ENCODE measurements around the gene ULK4. TPM values are rescaled to one million over a fixed set of nuclear protein-coding genes. Genes with fewer than 3 reads are reported as not detected.

The ULK4 gene
- total RNA-seq, 4 donors from 2014 or later, result 13.3 to 23.4 (median 17.9) TPM

GRCh38 chr3:41599127-41599484 lies 362.8 kb downstream of the ULK4 start:
- DNase-seq (ENCODE audit: low spot score in 2 of 2), result no peak
- Histone ChIP-seq H3K4me3 (no peak overlapping the region), H3K36me3 (no peaks in the 10 kb centered on the region), H3K4me1 (no peaks in the 10 kb centered on the region), H3K9me3 (no peaks in the 10 kb centered on the region), H3K27ac (no peak overlapping the region), H3K27me3 (no peaks in the 10 kb centered on the region)
- no peak for TF ChIP-seq POLR2A (IDR thresholded peaks at IDR 0.05)
- no peak for TF ChIP-seq EP300 (IDR thresholded peaks at IDR 0.05)
- no peak for TF ChIP-seq CTCF (IDR thresholded peaks at IDR 0.05)
- 43 to 80% methylated on average over 1 of the region's 1 CpG for WGBS, 2 donors

- no peak overlapping the region for H3K27ac ChIP-seq
- TF ChIP-seq EP300 (IDR thresholded peaks at IDR 0.05) (no peak), POLR2A (IDR thresholded peaks at IDR 0.05) (no peak), CTCF (IDR thresholded peaks at IDR 0.05) (no peak)
- no peaks in the 10 kb centered on the region for H3K36me3 ChIP-seq
- H3K9me3 ChIP-seq, result no peaks in the 10 kb centered on the region
- no peak for DNase-seq (ENCODE audit: low spot score in 2 of 2)
- no peaks in the 10 kb centered on the region for H3K27me3 ChIP-seq
- 57 to 65% methylated on average over 8 of the region's 8 CpGs for WGBS, 2 donors
- H3K4me3 ChIP-seq, result no peak overlapping the region
- H3K4me1 ChIP-seq, result no peaks in the 10 kb centered on the region
Measured at GRCh38 chr3:41598402-41599126, 363.3 kb downstream of the ULK4 start.

- DNase-seq (ENCODE audit: low spot score in 2 of 2), result no peak
- no peaks in the 10 kb centered on the region for H3K36me3 ChIP-seq
- H3K4me1 ChIP-seq, result no peaks in the 10 kb centered on the region
- H3K27me3 ChIP-seq, result no peaks in the 10 kb centered on the region
- TF ChIP-seq POLR2A (IDR thresholded peaks at IDR 0.05) (no peak), CTCF (IDR thresholded peaks at IDR 0.05) (no peak), EP300 (IDR thresholded peaks at IDR 0.05) (no peak)
- H3K4me3 ChIP-seq, result no peak overlapping the region
- WGBS, 2 donors, result 78 to 85% methylated on average over 5 of the region's 5 CpGs
- H3K9me3 ChIP-seq, result no peaks in the 10 kb centered on the region
- H3K27ac ChIP-seq, result no peak overlapping the region
Measured at GRCh38 chr3:41593774-41594173, 368.1 kb downstream of the ULK4 start.

GRCh38 chr3:41592753-41593510 lies 369.0 kb downstream of the ULK4 start:
- Histone ChIP-seq H3K4me1 (no peaks in the 10 kb centered on the region), H3K27me3 (no peaks in the 10 kb centered on the region), H3K4me3 (no peak overlapping the region), H3K9me3 (no peaks in the 10 kb centered on the region), H3K27ac (no peak overlapping the region), H3K36me3 (no peaks in the 10 kb centered on the region)
- TF ChIP-seq CTCF (IDR thresholded peaks at IDR 0.05), result no peak
- no peak for TF ChIP-seq POLR2A (IDR thresholded peaks at IDR 0.05)
- no peak for TF ChIP-seq EP300 (IDR thresholded peaks at IDR 0.05)
- no peak for DNase-seq (ENCODE audit: low spot score in 2 of 2)
- WGBS, 2 donors, result 64 to 67% methylated on average over 2 of the region's 2 CpGs

GRCh38 chr3:41583014-41583413 lies 378.9 kb downstream of the ULK4 start:
- H3K9me3 ChIP-seq, result no peaks in the 10 kb centered on the region
- TF ChIP-seq EP300 (IDR thresholded peaks at IDR 0.05) (no peak), CTCF (IDR thresholded peaks at IDR 0.05) (no peak), POLR2A (IDR thresholded peaks at IDR 0.05) (no peak)
- no peaks in the 10 kb centered on the region for H3K27me3 ChIP-seq
- no peak for DNase-seq (ENCODE audit: low spot score in 2 of 2)
- H3K27ac ChIP-seq, result no peak overlapping the region
- H3K36me3 ChIP-seq, result no peaks in the 10 kb centered on the region
- H3K4me3 ChIP-seq, result no peak overlapping the region
- peaks cover 0 to 4% (median 0%) of the 10 kb centered on the region in 4 donors for H3K4me1 ChIP-seq
- 60 to 71% methylated on average over 2 of the region's 2 CpGs for WGBS, 2 donors

Data from tibial nerve (tissue), 4 donors.